K562 (cell line): Measurements from ENCODE around the gene MICU1. TPM values are rescaled to one million over a fixed set of nuclear protein-coding genes. Genes with fewer than 3 reads are reported as not detected.
A peak's percentile ranks its signal among the peaks of the same experiment; 100 is the strongest.

Experiments
- ATAC-seq: fragments of 200-7000 bp; cut with Tn5 transposase; 3 replicates; pipeline ENCODE4 v1.9.1; 2020; ENCODE audit warnings: moderate library complexity
- BruUV-seq: library from RNA; stranded (reverse); fragments of 400-500 nt; replicated peaks from 2 replicates; lab custom pipeline; 2021; lab: Mats Ljungman, UMichigan
- CTCF ChIA-PET: fragments of 300-600 bp; formaldehyde crosslinking; extraction: SDS; loops from one replicate; lab custom pipeline; 2021; ENCODE audit warnings: low intra/inter-chr PET ratio; lab: Yijun Ruan, JAX
- POLR2A ChIA-PET: fragments of 300-600, 350-650 bp; sonication (Branson Sonifier 250); formaldehyde crosslinking; extraction: SDS; loops from one replicate; lab custom pipeline; 2021; ENCODE audit warnings: antibody characterized with exemption, inconsistent platforms; lab: Yijun Ruan, JAX
- DNase-seq, 4 experiments: peaks; one replicate each; pipeline versions ENCODE4 v3.0.0 to v3.0.0-alpha.2; 2011 to 2018; ENCODE audit warnings: low spot score in 3 of 4, mixed read lengths in 3 of 4; ENCODE audit errors: extremely low read depth in 1 of 4
- FAIRE-seq: peaks from 2 replicates; lab custom pipeline; 2011; peaks lifted over from hg19 to GRCh38; lab: Jason Lieb, UNC
- H2AFZ ChIP-seq: 2 replicates; pipeline ENCODE4 v1.6.0; 2011; ENCODE audit warnings: low read depth, low read length, control low read depth, inconsistent platforms
- H3K27ac ChIP-seq: fragments of 200-600 bp; 3 replicates; pipeline ENCODE4 v1.8.0; 2011; ENCODE audit warnings: low read depth, mild to moderate bottlenecking, control low read depth, inconsistent platforms, low read length, moderate library complexity, mixed read lengths; ENCODE audit errors: extremely low read depth
- H3K27me3 ChIP-seq, 2 experiments: fragments of 300-600 bp in 1 of 2; 2 replicates in 1 of 2; 3 replicates in 1 of 2; pipeline versions ENCODE4 v1.6.0 to v1.8.0; 2011; ENCODE audit warnings: inconsistent platforms in 2 of 2, low read length in 2 of 2, mild to moderate bottlenecking in 1 of 2, mixed read lengths in 1 of 2, moderate library complexity in 1 of 2; ENCODE audit not compliant: control insufficient read depth in 2 of 2, insufficient read depth in 2 of 2
- H3K36me3 ChIP-seq: fragments of 300-600 bp; 3 replicates; pipeline ENCODE4 v1.8.0; 2011; ENCODE audit warnings: mild to moderate bottlenecking, low read length, inconsistent platforms; ENCODE audit not compliant: control insufficient read depth, insufficient read depth
- H3K4me1 ChIP-seq, 2 experiments: fragments of 200-600 bp in 1 of 2; replicated peaks in 1 of 2; 2 replicates in 1 of 2; 3 replicates in 1 of 2; pipeline versions ENCODE4 v1.5.1 to v1.8.0; 2011; ENCODE audit warnings: inconsistent platforms in 2 of 2, low read length in 2 of 2, mild to moderate bottlenecking in 1 of 2, mixed read lengths in 1 of 2, moderate library complexity in 1 of 2; ENCODE audit not compliant: control insufficient read depth in 2 of 2, insufficient read depth in 2 of 2
- H3K4me2 ChIP-seq: 2 replicates; pipeline ENCODE4 v1.6.1; 2011; ENCODE audit warnings: low read length, control low read depth, inconsistent platforms, mixed read lengths; ENCODE audit not compliant: insufficient read depth
- H3K4me3 ChIP-seq: fragments of 200-600 bp; sonication (generic), shearing (Covaris generic); 2 replicates; pipeline ENCODE4 v1.5.1; 2016; ENCODE audit warnings: control low read depth, inconsistent platforms
- H3K79me2 ChIP-seq: fragments of 200-600 bp; 3 replicates; pipeline ENCODE4 v1.8.0; 2011; ENCODE audit warnings: low read length, inconsistent platforms; ENCODE audit not compliant: control insufficient read depth, insufficient read depth
- H3K9ac ChIP-seq, 2 experiments: 2 replicates each; pipeline versions ENCODE4 v1.6.0 to v1.6.1; 2011; ENCODE audit warnings: low read depth in 2 of 2, low read length in 2 of 2, control low read depth in 1 of 2, inconsistent platforms in 1 of 2, mild to moderate bottlenecking in 1 of 2, mixed read lengths in 1 of 2; ENCODE audit not compliant: insufficient read depth in 1 of 2
- H3K9me1 ChIP-seq: one replicate; pipeline ENCODE4 v1.6.0; 2011; ENCODE audit warnings: inconsistent platforms, mild to moderate bottlenecking, low read length, moderate library complexity; ENCODE audit not compliant: control insufficient read depth, insufficient read depth
- H3K9me3 ChIP-seq: replicated peaks from 2 replicates; pipeline ENCODE4 v1.5.1; 2011; ENCODE audit warnings: low read depth, low read length, inconsistent platforms; ENCODE audit not compliant: control insufficient read depth, insufficient read depth
- H4K20me1 ChIP-seq: replicated peaks from 2 replicates; pipeline ENCODE4 v1.6.1; 2011; ENCODE audit warnings: low read length, inconsistent platforms, mixed read lengths; ENCODE audit not compliant: control insufficient read depth, insufficient read depth
- CBX8 ChIP-seq: fragments of 200-600 bp; sonication (generic); IDR thresholded peaks from 2 replicates; pipeline ENCODE4 v1.6.1; 2012; ENCODE audit warnings: borderline replicate concordance, mixed run types, low read depth, mild to moderate bottlenecking, moderate library complexity, mixed read lengths, low read length, control low read depth, inconsistent platforms; ENCODE audit not compliant: poor library complexity, severe bottlenecking; ENCODE audit errors: extremely low read depth
- CCNT2 ChIP-seq: IDR thresholded peaks from 2 replicates; pipeline ENCODE4 v1.6.1; 2011; ENCODE audit warnings: borderline replicate concordance, low read depth, mild to moderate bottlenecking, moderate library complexity, mixed read lengths, low read length; ENCODE audit not compliant: insufficient read length; ENCODE audit errors: extremely low read depth
- CREBBP ChIP-seq: IDR thresholded peaks from one replicate; pipeline ENCODE4 v1.6.1; 2012; ENCODE audit warnings: low read depth, mild to moderate bottlenecking, control low read depth, inconsistent platforms, low read length
- CXXC5 ChIP-seq: fragments of 250-450 bp; sonication (Bioruptor Pico); IDR thresholded peaks from 2 replicates; pipeline ENCODE4 v1.8.0; 2022; ENCODE audit warnings: inconsistent platforms, mild to moderate bottlenecking, moderate library complexity
- ELF4 ChIP-seq: fragments of 450-650 bp; formaldehyde crosslinking; IDR thresholded peaks from 2 replicates; pipeline ENCODE4 v1.4.0; 2022; ENCODE audit warnings: missing genetic modification characterization
- IRF2 ChIP-seq: sonication (generic); formaldehyde crosslinking; IDR thresholded peaks from 2 replicates; pipeline ENCODE4 v1.8.1; 2022; ENCODE audit warnings: mild to moderate bottlenecking, missing genetic modification reagents
- MTA1 ChIP-seq: fragments of 450-650 bp; IDR thresholded peaks from 2 replicates; pipeline ENCODE4 v1.6.1; 2017; ENCODE audit warnings: borderline replicate concordance
- NFE2 ChIP-seq: IDR thresholded peaks from 2 replicates; pipeline ENCODE4 v1.6.1; 2014; ENCODE audit warnings: antibody characterized with exemption, low read depth
- NR3C1 ChIP-seq: sonication (generic); formaldehyde crosslinking; IDR thresholded peaks from 2 replicates; pipeline ENCODE4 v1.8.1; 2022; ENCODE audit warnings: missing genetic modification reagents
- PTRF ChIP-seq: fragments of 450-650 bp; IDR thresholded peaks from 2 replicates; pipeline ENCODE4 v1.6.1; 2016; ENCODE audit warnings: mild to moderate bottlenecking, missing genetic modification characterization, missing compliant biosample characterization
- RBM34 ChIP-seq: fragments of 200-400 bp; formaldehyde crosslinking; IDR thresholded peaks from 2 replicates; pipeline ENCODE4 v1.6.1; 2018; ENCODE audit warnings: low read length, borderline replicate concordance; ENCODE audit not compliant: insufficient read depth
- RCOR1 ChIP-seq, 2 experiments: IDR thresholded peaks; 2 replicates each; pipeline ENCODE4 v1.6.1; 2012; ENCODE audit warnings: low read depth in 2 of 2, low read length in 2 of 2, borderline replicate concordance in 1 of 2, improper control_type of control experiment in 1 of 2
- SMARCA5 ChIP-seq: fragments of 450-650 bp; IDR thresholded peaks from 2 replicates; pipeline ENCODE4 v1.6.1; 2016
- SMARCC2 ChIP-seq: fragments of 450-650 bp; IDR thresholded peaks from 2 replicates; pipeline ENCODE4 v1.6.1; 2017; ENCODE audit warnings: antibody characterized with exemption, moderate library complexity, mild to moderate bottlenecking, low read depth
- SRSF9 ChIP-seq: fragments of 200-400 bp; formaldehyde crosslinking; IDR thresholded peaks from 2 replicates; pipeline ENCODE4 v1.6.1; 2017; ENCODE audit warnings: low read depth, low read length, borderline replicate concordance
- TGIF2 ChIP-seq: sonication (generic); formaldehyde crosslinking; IDR thresholded peaks from 2 replicates; pipeline ENCODE4 v1.8.1; 2022; ENCODE audit warnings: mild to moderate bottlenecking, missing genetic modification reagents, moderate library complexity
- USF2 ChIP-seq: sonication (generic); formaldehyde crosslinking; IDR thresholded peaks from 2 replicates; pipeline ENCODE4 v1.5.0; 2020; ENCODE audit warnings: missing genetic modification reagents
- ZKSCAN1 ChIP-seq: fragments of 150-350 bp; IDR thresholded peaks from 2 replicates; pipeline ENCODE4 v1.6.1; 2016; ENCODE audit warnings: low read depth, low read length
- ZNF3 ChIP-seq: fragments of 250-450 bp; sonication (Bioruptor Pico); IDR thresholded peaks from 2 replicates; pipeline ENCODE4 v1.5.0; 2021; ENCODE audit warnings: mild to moderate bottlenecking, moderate library complexity
- ZNF551 ChIP-seq: fragments of 250-450 bp; sonication (Bioruptor Pico); IDR thresholded peaks from 2 replicates; pipeline ENCODE4 v1.5.0; 2021; ENCODE audit warnings: mild to moderate bottlenecking, moderate library complexity
- WGBS: fragments of 100-300 bp; shearing (Covaris generic); methylation state at CpG from one replicate; pipeline ENCODE4 v1.1.6; 2016; ENCODE audit warnings: low coverage, mixed read lengths; ENCODE audit not compliant: insufficient coverage; ENCODE audit errors: missing lambda C conversion rate; 5-methylcytosine and 5-hydroxymethylcytosine counted together
- in situ Hi-C: fragments of 300-500 bp; cut with MboI; formaldehyde crosslinking; loops from 4 replicates; pipeline ENCODE4 v1.15.0; 2018; ENCODE audit warnings: inconsistent platforms, mixed read lengths
- intact Hi-C: fragments of 100-400 bp; cut with micrococcal nuclease; formaldehyde crosslinking; loops from 2 replicates; pipeline ENCODE4 v1.14.2; 2022
- polyA plus RNA-seq, 8 experiments: library from polyadenylated mRNA; depleted of rRNA in 4 of 8; stranded (reverse) in 5 of 8; unstranded in 3 of 8; fragments of >200 nt; fragmentation: Nextera tagmentation in 2 of 8; fragmentation: Illumina TruSeq in 1 of 8; extraction: Ambion mirVana in 2 of 8; extraction: Trizol in 1 of 8; gene quantifications; 2 replicates each; pipeline versions ENCODE4 v1.2.1 to v1.2.3, GENCODE V29; 2011 to 2014; ENCODE audit warnings: inconsistent platforms in 1 of 8, missing spikeins in 1 of 8
- total RNA-seq, 7 experiments: library from RNA; depleted of rRNA in 6 of 7; stranded (reverse); fragments of >200 nt in 6 of 7; fragmentation: Illumina TruSeq in 2 of 7; extraction: Trizol in 2 of 7; gene quantifications; 2 replicates each; pipeline versions ENCODE4 v1.2.1 to v1.2.3, GENCODE V29; 2011 to 2021; ENCODE audit warnings: low replicate concordance in 1 of 7
- TF ChIP-seq, protein P1 (sequence below): fragments of 450-650 bp; formaldehyde crosslinking; IDR thresholded peaks from 2 replicates; pipeline ENCODE4 v1.4.0; 2020; ENCODE audit warnings: mild to moderate bottlenecking, moderate library complexity

MICU1 gene
- total and polyA plus RNA-seq, 9 of the 15 experiments (the other 6 are each of a cell fraction or from before 2014, with no cell fraction given) = 29.3 to 76.8 (median 48.4) TPM

DNA sequence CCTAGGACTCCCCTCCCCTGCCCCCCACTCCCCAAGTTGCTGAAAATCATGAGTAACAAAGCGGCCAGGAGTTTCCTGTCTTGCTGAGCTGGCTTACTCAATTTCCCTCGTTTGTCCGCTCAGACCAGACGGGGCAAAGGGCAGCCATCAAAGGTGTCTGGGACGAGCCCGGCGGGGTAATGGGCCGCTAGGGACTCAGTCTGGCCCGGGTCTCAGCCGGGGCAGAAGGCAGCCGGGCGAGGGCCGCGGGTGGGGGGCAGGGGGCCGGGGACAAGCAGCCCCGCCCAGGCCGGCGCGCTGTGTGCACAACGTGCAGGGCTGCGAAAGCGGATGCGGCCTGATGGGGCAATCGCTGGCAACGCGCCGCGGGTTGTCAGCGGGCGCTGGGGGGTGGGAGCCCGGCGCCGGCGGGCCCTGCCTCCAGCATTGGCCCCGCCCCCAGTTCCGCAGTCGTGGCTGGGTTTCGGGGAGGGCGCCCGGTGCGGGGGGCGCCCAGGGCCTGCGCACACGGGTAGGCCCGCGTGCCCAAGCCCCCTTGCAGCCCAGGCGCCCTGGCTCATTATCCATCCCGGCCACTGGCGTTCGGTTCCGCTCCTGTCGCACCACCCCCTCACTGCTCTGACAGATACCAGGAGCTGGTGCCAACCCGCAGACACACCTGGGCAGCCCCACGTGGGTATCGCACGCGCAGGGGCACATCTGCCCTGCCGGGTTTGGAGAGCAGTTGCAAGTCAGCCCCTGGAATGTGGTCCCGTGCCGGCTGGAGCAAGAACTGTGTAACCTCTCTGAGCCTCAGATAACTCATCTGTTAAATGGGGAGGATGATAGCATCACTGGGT lies 306.2 kb downstream of the MICU1 start:
- H3K27me3 ChIP-seq = no peaks in the 10 kb centered on the region
- no peak for FAIRE-seq
- TF ChIP-seq NR3C1 (CRISPR knock-in tag) (no peak), CXXC5 (CRISPR knock-in tag) (peak; percentile 57; the same call in 1 of the 2 replicates), CCNT2 (no peak), SMARCA5 (peak; percentile 92), TGIF2 (no peak), MTA1 (no peak), CBX8 (no peak), SMARCC2 (no peak), RCOR1 (IDR thresholded peaks at IDR 0.05; ENCODE audit: borderline replicate concordance in 1 of 2, low read depth in 2 of 2, low read length in 2 of 2) (peak in 1 of 2 experiments; percentile 71; a peak in 1 of 4 replicates), RBM34 (no peak), NFE2 (no peak), CREBBP (no peak), IRF2 (CRISPR knock-in tag) (no peak), SRSF9 (no peak), PTRF (no peak), ZNF551 (CRISPR knock-in tag) (no peak), ZKSCAN1 (no peak), USF2 (no peak), ELF4 (no peak), ZNF3 (CRISPR knock-in tag) (no peak)
- TF ChIP-seq, protein P1, sequence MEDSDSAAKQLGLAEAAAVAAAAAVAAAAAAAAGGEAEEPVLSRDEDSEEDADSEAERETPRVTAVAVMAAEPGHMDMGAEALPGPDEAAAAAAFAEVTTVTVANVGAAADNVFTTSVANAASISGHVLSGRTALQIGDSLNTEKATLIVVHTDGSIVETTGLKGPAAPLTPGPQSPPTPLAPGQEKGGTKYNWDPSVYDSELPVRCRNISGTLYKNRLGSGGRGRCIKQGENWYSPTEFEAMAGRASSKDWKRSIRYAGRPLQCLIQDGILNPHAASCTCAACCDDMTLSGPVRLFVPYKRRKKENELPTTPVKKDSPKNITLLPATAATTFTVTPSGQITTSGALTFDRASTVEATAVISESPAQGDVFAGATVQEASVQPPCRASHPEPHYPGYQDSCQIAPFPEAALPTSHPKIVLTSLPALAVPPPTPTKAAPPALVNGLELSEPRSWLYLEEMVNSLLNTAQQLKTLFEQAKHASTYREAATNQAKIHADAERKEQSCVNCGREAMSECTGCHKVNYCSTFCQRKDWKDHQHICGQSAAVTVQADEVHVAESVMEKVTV (CRISPR knock-in tag) = no peak

More for the DNA sequence above, 306.2 kb downstream of the MICU1 start:
- Histone ChIP-seq H4K20me1 (no peaks in the 10 kb centered on the region), H3K9me1 (peaks cover 8% of the 10 kb centered on the region), H3K36me3 (no peaks in the 10 kb centered on the region), H3K27ac (peak overlapping the region; percentile 97), H3K4me2 (peak overlapping the region; percentile 82), H3K79me2 (no peaks in the 10 kb centered on the region), H3K9me3 (no peaks in the 10 kb centered on the region), H3K4me1 (peaks cover 66 to 69% of the 10 kb centered on the region in 2 experiments), H3K9ac (peak overlapping the region; percentile 84 to 93), H2AFZ (peak overlapping the region; percentile 61), H3K4me3 (no peak overlapping the region)
- peak in 3 of 4 experiments; percentile 49 to 61 (median 58) for DNase-seq
- no TSS peak for BruUV-seq
- POLR2A ChIA-PET = interaction anchor here (0.8 to 9.2 kb wide), 8 partner anchors 8 to 458 kb away, joined by 3 to 267 read pairs (median 17); partner anchors contain the start of genes ANAPC16 and DDIT4
- ATAC-seq = no peak
- in situ Hi-C loops = loop anchor here (5.0 kb wide), 1 partner anchor 42 kb away; no protein-coding TSS in a partner anchor
- 70% methylated on average over 27 of the region's 60 CpGs for WGBS
- intact Hi-C loops = loop anchor here (1.0 to 2.0 kb wide), 3 partner anchors 11 to 75 kb away; no protein-coding TSS in a partner anchor
- CTCF ChIA-PET = no interaction called here
